Natural killer cell treated with Interleukin-12 subunit alpha and Interleukin-12 subunit beta and Interleukin-15 and Interleukin-18, amount 100 ng/mL, for 72 hours (primary cell): ENCODE measurements around the gene SCG3. TPM values are rescaled to one million over a fixed set of nuclear protein-coding genes. Genes with fewer than 3 reads are reported as not detected.

Source experiments
- ATAC-seq, 2 donors: fragments of 150-1000 bp; cut with Tn5 transposase in 1 of 2; sonication (Bioruptor Pico), chemical (Tn5 transposase) in 1 of 2; 2 replicates each; pipeline ENCODE4 v1.10.0; 2021
- DNase-seq: peaks from one replicate; pipeline ENCODE4 v3.0.0; 2022; ENCODE audit warnings: low spot score
- H3K27ac Mint-ChIP-seq, 2 donors: 1 replicate in 1 of 2; 2 replicates in 1 of 2; pipeline ENCODE4 v1.8.0; 2022; ENCODE audit warnings: mixed read lengths in 2 of 2, mild to moderate bottlenecking in 1 of 2, moderate library complexity in 1 of 2
- H3K27me3 Mint-ChIP-seq, 2 donors: 1 replicate in 1 of 2; 2 replicates in 1 of 2; pipeline ENCODE4 v1.8.0; 2022; ENCODE audit warnings: mixed read lengths in 2 of 2
- H3K36me3 Mint-ChIP-seq: one replicate; pipeline ENCODE4 v1.8.0; 2022; ENCODE audit warnings: mixed read lengths
- H3K4me1 Mint-ChIP-seq, 2 donors: 1 replicate in 1 of 2; 2 replicates in 1 of 2; pipeline ENCODE4 v1.8.0; 2022; ENCODE audit warnings: low read depth in 2 of 2, mixed read lengths in 2 of 2, mild to moderate bottlenecking in 1 of 2
- H3K4me3 Mint-ChIP-seq: one replicate; pipeline ENCODE4 v1.8.0; 2022; ENCODE audit warnings: mixed read lengths
- H3K9me3 Mint-ChIP-seq: 2 replicates; pipeline ENCODE4 v1.8.0; 2022; ENCODE audit warnings: mixed read lengths
- total RNA-seq, 2 donors: library from RNA; stranded (reverse); gene quantifications; one replicate each; pipeline ENCODE4 v1.2.3, GENCODE V29; 2022

Gene SCG3
- total RNA-seq, 2 donors from 2014 or later: not detected

DNA sequence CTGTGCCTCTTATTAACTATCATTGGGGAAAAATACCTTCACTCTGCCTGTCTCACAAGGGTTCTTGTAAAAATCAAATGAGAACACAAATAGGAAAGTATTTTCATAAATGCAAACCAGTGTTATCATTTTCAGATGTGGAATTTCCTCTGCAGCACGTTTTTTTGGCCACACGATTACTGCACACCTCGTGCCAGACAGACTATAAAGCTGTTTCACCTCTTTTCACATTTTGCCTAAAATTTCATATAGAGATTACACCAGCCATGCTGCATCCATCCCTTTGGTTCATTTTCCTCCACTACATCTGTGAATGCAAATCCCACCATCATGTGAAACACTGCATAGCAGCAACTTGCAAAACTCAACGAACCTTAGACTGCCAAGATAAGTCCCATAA, 68.9 kb downstream of the SCG3 start:
- H3K27ac Mint-ChIP-seq: no peak overlapping the region
- H3K9me3 Mint-ChIP-seq: no peaks in the 10 kb centered on the region
- H3K36me3 Mint-ChIP-seq: peaks cover 6% of the 10 kb centered on the region
- H3K4me3 Mint-ChIP-seq: peak overlapping the region; percentile 77
- peaks cover 54 to 66% of the 10 kb centered on the region in 2 donors for H3K27me3 Mint-ChIP-seq
- ATAC-seq: no peak
- DNase-seq: no peak
- H3K4me1 Mint-ChIP-seq: peaks cover 9 to 10% of the 10 kb centered on the region in 2 donors

DNA sequence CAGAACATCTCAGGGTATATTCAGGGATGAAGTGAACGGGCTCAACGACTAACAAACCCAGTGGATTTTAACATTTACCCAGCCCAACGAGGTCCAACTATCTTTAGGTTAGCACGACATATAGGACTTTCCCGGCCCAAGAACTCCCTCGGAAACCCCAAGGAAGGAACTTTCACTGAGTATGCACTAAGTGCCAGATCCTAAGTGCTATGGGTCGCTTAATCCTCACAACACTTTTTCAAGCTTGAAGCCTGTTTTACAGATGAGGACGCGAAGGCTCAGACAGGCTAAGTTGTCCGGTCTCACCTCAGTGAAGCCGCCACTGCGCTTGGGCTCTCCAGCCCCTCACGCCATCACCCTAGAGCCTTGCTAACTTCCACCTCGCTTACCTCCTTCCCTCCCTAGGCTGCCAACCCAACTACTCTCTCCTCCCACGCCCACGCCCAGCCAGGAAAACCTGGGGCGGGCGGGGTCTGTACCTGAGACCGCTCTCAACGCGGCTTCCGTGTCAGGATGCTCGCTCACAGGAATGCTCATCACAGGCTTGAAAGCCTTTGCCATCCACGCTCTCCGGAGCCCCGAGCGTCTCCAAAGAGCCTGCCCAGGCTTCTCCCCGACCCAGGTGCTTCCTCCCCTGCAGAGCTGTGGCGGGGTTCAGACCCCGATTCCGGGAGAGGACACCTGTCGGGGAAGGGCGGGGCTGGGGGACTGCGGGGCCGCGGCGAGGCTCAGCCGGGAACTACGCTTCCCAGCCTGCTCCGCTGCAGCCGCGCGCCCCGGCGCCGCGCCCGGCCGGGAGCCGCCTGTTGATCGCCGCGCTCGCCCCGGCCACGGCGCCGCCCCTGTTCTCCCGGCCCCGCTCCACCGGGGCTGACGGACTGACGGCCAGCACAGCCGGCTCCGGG, 69.7 kb downstream of the SCG3 start, which contains the start of gene TMOD2:
Gene TMOD2, plus strand, starts transcription at position 806 of the 905 bp plus-strand sequence. CDS start 14,845 bp downstream, outside the sequence.
- H3K4me3 Mint-ChIP-seq: peak within 1 kb of the TSS; percentile 77
- H3K27ac Mint-ChIP-seq: no peak within 1 kb of the TSS
- DNase-seq (no peak), ATAC-seq (peak; percentile 83 to 85)
- peaks cover 6% of the 10 kb centered on the region for H3K36me3 Mint-ChIP-seq
- H3K27me3 Mint-ChIP-seq: peaks cover 57 to 69% of the 10 kb centered on the region in 2 donors
- no peaks in the 10 kb centered on the region for H3K9me3 Mint-ChIP-seq
- peaks cover 10 to 17% of the 10 kb centered on the region in 2 donors for H3K4me1 Mint-ChIP-seq

DNA sequence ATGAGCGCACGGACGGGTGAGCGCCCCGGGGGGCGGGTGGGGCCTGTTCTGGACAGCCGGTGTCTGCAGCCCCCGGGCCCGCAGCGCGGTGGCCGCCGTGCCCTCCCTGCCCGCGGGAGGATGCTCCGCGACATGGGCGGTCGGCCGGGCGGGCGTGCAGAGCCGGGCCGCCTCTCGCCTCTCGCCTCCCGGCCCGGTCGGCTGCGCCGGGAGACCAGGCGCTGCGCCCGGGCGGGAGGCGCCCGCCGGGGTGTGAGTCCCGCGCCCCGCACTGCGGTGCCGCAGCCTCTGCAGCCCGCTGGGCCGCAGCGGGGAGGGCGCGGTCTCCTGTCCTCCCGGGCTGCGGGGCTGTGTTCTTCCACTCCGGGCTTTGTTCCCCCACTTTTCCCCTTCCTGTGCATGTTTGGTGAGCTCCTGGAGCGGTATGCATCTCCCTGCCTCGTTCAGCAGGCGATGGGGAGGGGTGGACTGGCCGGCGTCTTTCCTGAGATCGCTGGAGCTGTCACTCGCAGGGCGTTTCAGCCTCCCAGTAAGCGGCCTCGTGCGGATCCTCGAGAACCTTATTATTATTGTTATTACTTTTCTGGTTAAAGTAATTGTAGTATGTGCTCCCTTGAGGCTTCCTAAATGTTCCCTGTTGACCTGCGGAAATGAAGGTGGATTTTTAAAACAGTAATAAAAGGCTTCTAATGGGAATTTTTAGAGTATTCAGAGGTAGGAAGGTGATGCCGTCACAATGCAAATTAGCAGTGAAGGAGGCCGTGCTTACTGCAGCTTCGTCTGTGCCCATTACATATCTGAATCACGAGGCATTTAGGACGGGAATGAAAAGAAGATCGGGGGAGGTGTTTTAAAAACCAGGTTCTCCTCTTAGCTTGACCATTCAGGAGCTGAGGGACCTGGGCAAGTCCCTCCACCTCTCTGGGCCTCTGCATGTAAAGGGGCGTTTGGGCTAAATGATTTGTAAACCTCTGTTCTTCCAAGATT, 70.7 kb downstream of the SCG3 start:
- Mint-ChIP-seq H3K4me1 (peaks cover 10 to 17% of the 10 kb centered on the region in 2 donors), H3K36me3 (peaks cover 6% of the 10 kb centered on the region), H3K27ac (no peak overlapping the region), H3K4me3 (peak overlapping the region; percentile 77), H3K9me3 (no peaks in the 10 kb centered on the region), H3K27me3 (peaks cover 56 to 64% of the 10 kb centered on the region in 2 donors)
- ATAC-seq (peak; percentile 69 to 70), DNase-seq (peak; percentile 62)

DNA sequence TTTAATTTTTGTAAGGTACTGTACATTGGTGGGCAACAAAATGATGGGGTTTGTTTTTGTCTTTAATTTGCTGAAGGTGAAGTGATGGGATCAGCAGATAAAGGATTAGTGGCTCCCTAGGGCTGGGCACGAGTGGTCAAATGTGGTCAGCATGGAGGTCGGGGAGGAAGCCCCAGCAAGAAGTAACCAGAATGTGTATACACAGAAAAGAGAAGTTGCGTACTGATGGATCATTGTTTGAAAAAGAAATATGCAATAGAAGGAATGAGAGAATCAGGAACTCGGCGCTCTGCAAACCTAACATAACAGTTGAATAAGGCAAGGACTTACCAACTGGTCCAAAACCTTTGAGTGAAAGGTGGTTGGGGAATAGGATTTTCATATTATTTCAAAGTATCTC, 71.6 kb downstream of the SCG3 start:
- peak overlapping the region; percentile 76 for H3K4me3 Mint-ChIP-seq
- H3K27ac Mint-ChIP-seq: no peak overlapping the region
- H3K27me3 Mint-ChIP-seq: peaks cover 53 to 58% of the 10 kb centered on the region in 2 donors
- ATAC-seq: no peak
- no peak for DNase-seq
- H3K9me3 Mint-ChIP-seq: no peaks in the 10 kb centered on the region
- peaks cover 6% of the 10 kb centered on the region for H3K36me3 Mint-ChIP-seq
- peaks cover 10 to 17% of the 10 kb centered on the region in 2 donors for H3K4me1 Mint-ChIP-seq

DNA sequence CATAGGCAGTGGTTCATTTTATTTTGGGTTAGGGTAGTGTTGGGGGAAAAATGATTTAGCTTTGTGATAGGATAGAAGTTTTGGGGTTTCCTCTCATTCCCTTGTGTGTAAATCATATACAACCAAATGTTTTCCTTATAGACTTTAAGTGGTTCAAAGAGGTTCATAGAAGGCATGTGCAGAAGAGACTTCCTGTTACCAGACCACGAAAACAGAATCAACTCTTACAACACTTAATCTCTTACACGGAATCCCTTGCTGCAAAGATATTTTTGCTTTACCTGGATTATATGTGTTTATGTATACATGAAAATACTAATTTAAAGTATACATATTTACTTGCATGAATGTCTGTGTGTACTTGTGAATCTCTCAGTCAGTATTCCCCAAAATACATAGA, 73.0 kb downstream of the SCG3 start:
- no peak for ATAC-seq
- no peaks in the 10 kb centered on the region for H3K9me3 Mint-ChIP-seq
- peaks cover 6% of the 10 kb centered on the region for H3K36me3 Mint-ChIP-seq

DNA sequence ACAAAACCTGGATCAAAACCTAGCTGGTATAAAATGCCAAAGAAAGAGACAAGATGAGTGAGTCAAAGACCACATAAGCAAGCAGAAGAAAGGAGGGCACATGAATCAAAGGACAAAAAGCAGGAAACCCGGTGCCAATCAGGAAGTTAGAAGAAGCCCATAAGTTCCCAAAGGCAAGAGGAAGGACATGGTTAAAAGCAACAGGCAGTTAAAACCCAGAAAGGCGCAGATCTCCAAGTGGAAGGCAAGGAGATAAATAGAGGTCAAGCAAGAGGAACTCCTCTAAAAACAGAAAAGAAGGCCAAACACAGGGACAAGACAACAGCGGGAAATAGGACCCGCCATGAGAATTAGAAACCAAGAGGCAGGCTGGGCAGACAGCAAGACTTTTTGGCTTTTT, 74.5 kb downstream of the SCG3 start:
- peaks cover 6% of the 10 kb centered on the region for H3K36me3 Mint-ChIP-seq
- H3K4me3 Mint-ChIP-seq: no peak overlapping the region
- no peak for ATAC-seq
- peaks cover 10 to 17% of the 10 kb centered on the region in 2 donors for H3K4me1 Mint-ChIP-seq
- DNase-seq: no peak
- H3K9me3 Mint-ChIP-seq: no peaks in the 10 kb centered on the region
- H3K27ac Mint-ChIP-seq: no peak overlapping the region
- peaks cover 44 to 47% of the 10 kb centered on the region in 2 donors for H3K27me3 Mint-ChIP-seq

More for the DNA sequence above, 73.0 kb downstream of the SCG3 start:
- Mint-ChIP-seq H3K4me3 (no peak overlapping the region), H3K27ac (no peak overlapping the region), H3K4me1 (peaks cover 10 to 17% of the 10 kb centered on the region in 2 donors), H3K27me3 (peaks cover 59 to 63% of the 10 kb centered on the region in 2 donors)
- DNase-seq: no peak

DNA sequence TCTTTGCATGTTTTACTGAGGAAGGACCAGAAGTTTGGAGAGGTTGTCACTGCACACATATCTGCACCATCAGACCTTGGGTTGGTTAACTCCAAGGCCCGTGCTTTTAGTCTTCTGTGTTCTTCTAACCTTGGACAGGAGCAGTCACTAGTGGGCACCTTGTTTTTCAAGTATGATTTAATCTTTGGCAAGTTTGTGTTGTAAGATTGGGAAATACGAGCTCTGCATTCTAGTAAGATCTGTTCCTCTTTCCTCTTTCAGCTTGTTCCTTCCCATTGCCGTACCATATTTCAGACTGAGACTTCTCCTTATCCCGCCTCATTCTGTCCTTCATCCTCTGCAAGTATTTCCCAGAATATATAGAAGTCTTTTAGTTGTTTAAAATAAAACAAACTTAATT, 75.2 kb downstream of the SCG3 start:
- Mint-ChIP-seq H3K4me3 (no peak overlapping the region), H3K36me3 (peaks cover 6% of the 10 kb centered on the region), H3K9me3 (no peaks in the 10 kb centered on the region), H3K4me1 (peaks cover 6 to 17% of the 10 kb centered on the region in 2 donors), H3K27ac (no peak overlapping the region), H3K27me3 (peaks cover 40 to 47% of the 10 kb centered on the region in 2 donors)
- DNase-seq: no peak
- no peak for ATAC-seq

DNA sequence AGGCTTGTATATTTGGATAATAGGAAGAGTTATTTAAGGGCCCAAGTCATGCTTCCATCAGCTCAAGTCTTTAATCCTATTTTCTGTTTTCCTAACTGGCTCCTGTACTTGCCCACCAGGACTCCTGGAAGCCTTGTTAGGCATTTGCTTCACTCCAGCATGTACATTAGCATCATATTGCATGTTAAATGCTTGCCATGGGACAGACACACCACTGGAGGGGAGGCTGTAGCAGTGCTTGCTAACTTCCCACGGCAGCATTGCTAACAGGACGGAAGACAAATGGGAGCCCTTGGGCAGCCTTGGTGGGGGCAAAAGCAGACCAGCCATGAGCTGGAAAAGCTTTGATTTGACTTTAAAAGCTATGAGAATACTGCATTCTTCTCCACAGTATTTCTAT, 76.1 kb downstream of the SCG3 start:
- H3K4me1 Mint-ChIP-seq: peaks cover 2 to 17% of the 10 kb centered on the region in 2 donors
- H3K9me3 Mint-ChIP-seq: no peaks in the 10 kb centered on the region
- DNase-seq (no peak), ATAC-seq (no peak)
- no peak overlapping the region for H3K4me3 Mint-ChIP-seq
- no peak overlapping the region for H3K27ac Mint-ChIP-seq
- peaks cover 6% of the 10 kb centered on the region for H3K36me3 Mint-ChIP-seq
- peaks cover 37 to 43% of the 10 kb centered on the region in 2 donors for H3K27me3 Mint-ChIP-seq

DNA sequence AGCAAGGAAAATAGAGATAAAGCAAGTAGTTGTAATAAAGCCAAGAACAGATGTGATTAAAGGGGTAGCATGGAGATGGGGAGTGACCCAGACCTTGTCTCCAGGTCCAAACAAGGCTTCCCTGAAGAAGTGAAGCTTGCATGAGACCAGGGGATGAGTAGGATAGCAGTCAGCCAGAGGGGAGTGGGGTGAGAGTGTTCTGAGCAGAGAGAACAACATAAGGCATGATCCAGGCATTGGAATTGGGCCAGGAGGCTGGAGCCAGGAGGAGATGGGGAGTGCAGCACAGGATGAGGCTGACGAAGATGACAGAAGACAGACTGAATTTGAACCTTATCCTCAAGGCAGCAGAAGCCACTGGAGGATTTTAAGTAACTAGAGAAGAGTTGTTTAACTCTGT, 77.3 kb downstream of the SCG3 start:
- Mint-ChIP-seq H3K36me3 (no peaks in the 10 kb centered on the region), H3K4me1 (peaks cover 0 to 9% of the 10 kb centered on the region in 2 donors), H3K27ac (no peak overlapping the region), H3K9me3 (no peaks in the 10 kb centered on the region), H3K27me3 (peaks cover 27 to 31% of the 10 kb centered on the region in 2 donors), H3K4me3 (no peak overlapping the region)
- DNase-seq (no peak), ATAC-seq (no peak)

DNA sequence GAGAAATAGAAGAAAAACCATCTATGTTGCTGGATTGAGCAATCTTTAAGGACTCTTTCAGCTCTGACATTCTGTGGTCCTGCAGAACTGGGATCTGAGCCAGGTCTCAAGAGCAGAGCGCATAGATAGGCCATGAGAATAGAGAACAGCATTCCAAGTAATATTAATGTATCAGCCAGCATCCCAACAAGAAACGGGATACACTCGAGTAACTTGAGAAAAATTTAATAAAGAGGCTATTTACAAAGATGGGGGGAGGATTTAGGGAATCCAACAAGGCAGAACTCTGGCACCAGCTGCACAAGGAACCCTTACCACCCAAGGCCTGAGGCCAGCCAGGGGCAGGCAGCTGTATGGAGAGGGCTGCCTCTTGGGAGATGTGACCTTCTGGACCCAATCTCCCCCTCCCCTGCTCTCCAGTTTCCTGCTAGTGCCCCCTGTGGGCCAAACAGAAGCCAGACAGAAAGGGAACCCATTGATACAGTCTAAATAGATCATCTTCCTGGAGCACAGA, 78.3 kb downstream of the SCG3 start:
- DNase-seq (no peak), ATAC-seq (peak; percentile 33 to 45)
- Mint-ChIP-seq H3K4me3 (no peak overlapping the region), H3K36me3 (no peaks in the 10 kb centered on the region), H3K4me1 (peaks cover 0 to 9% of the 10 kb centered on the region in 2 donors), H3K9me3 (no peaks in the 10 kb centered on the region), H3K27ac (no peak overlapping the region), H3K27me3 (peaks cover 21 to 23% of the 10 kb centered on the region in 2 donors)

DNA sequence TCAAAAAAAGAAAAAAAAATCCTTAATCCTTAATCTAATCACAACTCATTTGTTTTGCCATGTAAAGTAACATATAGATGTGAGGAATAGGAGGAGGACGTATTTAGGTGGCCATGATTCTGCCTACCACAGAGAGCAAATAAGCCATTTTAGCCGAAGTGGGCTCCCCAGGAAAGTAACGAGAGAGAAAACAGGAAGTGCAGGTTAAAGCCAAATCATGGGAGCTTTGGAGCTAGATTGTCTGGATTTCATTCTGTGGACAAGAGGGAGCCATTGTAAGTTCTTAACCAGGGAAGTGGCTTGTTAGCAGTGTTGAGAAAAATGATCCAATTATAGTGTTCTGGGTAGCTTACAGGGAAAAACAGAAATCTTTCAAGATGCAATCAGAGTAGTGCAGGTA, 79.5 kb downstream of the SCG3 start:
- H3K4me3 Mint-ChIP-seq: no peak overlapping the region
- DNase-seq (no peak), ATAC-seq (no peak)
- H3K9me3 Mint-ChIP-seq: no peaks in the 10 kb centered on the region
- H3K27ac Mint-ChIP-seq: no peak overlapping the region
- peaks cover 0 to 1% of the 10 kb centered on the region in 2 donors for H3K4me1 Mint-ChIP-seq
- H3K27me3 Mint-ChIP-seq: peaks cover 12 to 15% of the 10 kb centered on the region in 2 donors
- H3K36me3 Mint-ChIP-seq: no peaks in the 10 kb centered on the region

DNA sequence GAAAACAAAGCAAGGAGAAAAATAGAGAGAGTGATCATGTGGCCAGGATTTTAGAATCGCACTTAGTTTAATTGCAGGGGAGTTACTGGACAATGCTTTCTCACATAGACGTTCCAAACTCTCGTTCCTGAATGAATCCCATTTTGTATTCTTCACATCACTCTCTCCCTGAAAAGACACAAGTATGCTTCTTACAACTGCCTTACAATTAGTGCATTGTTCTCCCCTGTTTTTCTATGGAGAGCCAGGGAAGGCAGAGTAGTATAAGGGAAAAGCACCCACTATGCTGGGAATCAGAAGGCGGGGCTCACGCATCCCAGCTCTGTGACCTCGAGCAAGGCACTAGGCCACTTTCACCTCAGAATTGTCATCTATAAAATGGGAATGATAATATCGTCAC, 84.4 kb downstream of the SCG3 start:
- DNase-seq (no peak), ATAC-seq (no peak)
- Mint-ChIP-seq H3K9me3 (no peaks in the 10 kb centered on the region), H3K4me1 (peaks cover 6 to 8% of the 10 kb centered on the region in 2 donors), H3K4me3 (no peak overlapping the region), H3K36me3 (peaks cover 7% of the 10 kb centered on the region), H3K27me3 (no peaks in the 10 kb centered on the region), H3K27ac (no peak overlapping the region)

DNA sequence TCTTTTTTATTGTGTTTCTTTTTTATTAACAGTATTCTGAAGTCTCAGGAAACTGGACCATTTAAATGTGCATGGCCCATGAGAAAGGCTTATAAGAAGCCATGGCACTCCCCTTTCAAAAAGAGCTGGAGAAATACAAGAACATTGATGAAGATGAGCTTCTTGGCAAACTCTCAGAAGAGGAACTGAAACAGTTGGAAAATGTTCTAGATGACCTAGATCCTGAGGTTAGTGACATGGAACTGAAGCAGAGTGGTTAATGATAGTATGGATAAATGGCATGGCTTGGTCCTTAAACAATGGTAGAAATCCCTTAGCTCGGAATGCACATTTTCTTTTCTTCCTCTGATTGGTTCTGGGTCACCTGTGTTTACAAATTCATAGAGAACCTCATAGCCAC, 85.0 kb downstream of the SCG3 start:
- H3K27ac Mint-ChIP-seq: no peak overlapping the region
- H3K4me3 Mint-ChIP-seq: no peak overlapping the region
- ATAC-seq (no peak), DNase-seq (no peak)
- peaks cover 7% of the 10 kb centered on the region for H3K36me3 Mint-ChIP-seq
- H3K4me1 Mint-ChIP-seq: peaks cover 6 to 8% of the 10 kb centered on the region in 2 donors
- no peaks in the 10 kb centered on the region for H3K9me3 Mint-ChIP-seq
- no peaks in the 10 kb centered on the region for H3K27me3 Mint-ChIP-seq
